SU-DHL-6 (cell line): ENCODE results near the gene PRLR.

ENCODE experiments used
- H2AFZ ChIP-seq: fragments of 200-600 bp; sonication (generic); 2 replicates; pipeline ENCODE4 v1.6.1; 2014; ENCODE audit warnings: low read depth, mild to moderate bottlenecking, moderate library complexity, mixed read lengths, antibody characterized with exemption, low read length; ENCODE audit not compliant: severe bottlenecking
- H3F3A ChIP-seq: fragments of 200-600 bp; shearing (Covaris generic); 2 replicates; pipeline ENCODE4 v1.6.0; 2016; ENCODE audit warnings: antibody characterized with exemption, mild to moderate bottlenecking; ENCODE audit not compliant: insufficient read depth
- H3K27ac ChIP-seq: fragments of 200-600 bp; sonication (generic); 2 replicates; pipeline ENCODE4 v1.5.1; 2016; ENCODE audit warnings: low read depth, mild to moderate bottlenecking, low read length, moderate library complexity, mixed read lengths
- H3K27me3 ChIP-seq: fragments of 200-600 bp; sonication (generic), shearing (Covaris generic); 2 replicates; pipeline ENCODE4 v1.6.0; 2014; ENCODE audit warnings: mild to moderate bottlenecking, low read length
- H3K36me3 ChIP-seq: fragments of 200-600 bp; sonication (generic); 2 replicates; pipeline ENCODE4 v1.6.1; 2014; ENCODE audit warnings: mild to moderate bottlenecking, low read length, mixed read lengths
- H3K4me2 ChIP-seq: fragments of 300-600, 200-600 bp; shearing (Covaris generic), sonication (generic); 2 replicates; pipeline ENCODE4 v1.6.0; 2014; ENCODE audit warnings: low read length, low read depth, mild to moderate bottlenecking; ENCODE audit not compliant: poor library complexity, severe bottlenecking
- H3K4me3 ChIP-seq: fragments of 200-600 bp; sonication (generic); 2 replicates; pipeline ENCODE4 v1.5.1; 2014; ENCODE audit warnings: antibody characterized with exemption, low read length, mild to moderate bottlenecking, mixed read lengths; ENCODE audit not compliant: insufficient read depth, poor library complexity, severe bottlenecking
- H3K79me2 ChIP-seq: fragments of 200-600 bp; sonication (generic); 2 replicates; pipeline ENCODE4 v1.6.1; 2014; ENCODE audit warnings: mild to moderate bottlenecking, low read length, moderate library complexity; ENCODE audit not compliant: insufficient read depth
- H3K9ac ChIP-seq: fragments of 200-600 bp; sonication (generic); 2 replicates; pipeline ENCODE4 v1.7.0; 2014; ENCODE audit warnings: mild to moderate bottlenecking, low read length
- H3K9me2 ChIP-seq: fragments of 200-600 bp; sonication (generic); replicated peaks from 2 replicates; pipeline ENCODE4 v1.6.1; 2014; ENCODE audit warnings: low read length; ENCODE audit not compliant: insufficient read depth
- H3K9me3 ChIP-seq: fragments of 200-600 bp; sonication (generic); 2 replicates; pipeline ENCODE4 v1.6.1; 2014; ENCODE audit warnings: low read length, mixed read lengths; ENCODE audit not compliant: insufficient read depth
- H4K20me1 ChIP-seq: fragments of 200-600 bp; sonication (generic); 2 replicates; pipeline ENCODE4 v1.6.1; 2014; ENCODE audit warnings: low read depth, mild to moderate bottlenecking, antibody characterized with exemption, low read length, moderate library complexity, mixed read lengths
- EZH2phosphoT487 ChIP-seq: fragments of 200-600 bp; sonication (generic), shearing (Covaris generic); conservative IDR thresholded peaks from 2 replicates; pipeline ENCODE4 v1.6.1; 2018; ENCODE audit warnings: mild to moderate bottlenecking, antibody characterized with exemption, low read length, moderate library complexity, mixed read lengths
- TF ChIP-seq, protein P1 (sequence below): fragments of 200-600 bp; sonication (generic); IDR thresholded peaks from one replicate; pipeline ENCODE4 v1.5.1; 2017; ENCODE audit warnings: antibody characterized with exemption, mild to moderate bottlenecking, low read length, moderate library complexity; ENCODE audit not compliant: insufficient read depth, poor library complexity, severe bottlenecking

PRLR gene

DNA sequence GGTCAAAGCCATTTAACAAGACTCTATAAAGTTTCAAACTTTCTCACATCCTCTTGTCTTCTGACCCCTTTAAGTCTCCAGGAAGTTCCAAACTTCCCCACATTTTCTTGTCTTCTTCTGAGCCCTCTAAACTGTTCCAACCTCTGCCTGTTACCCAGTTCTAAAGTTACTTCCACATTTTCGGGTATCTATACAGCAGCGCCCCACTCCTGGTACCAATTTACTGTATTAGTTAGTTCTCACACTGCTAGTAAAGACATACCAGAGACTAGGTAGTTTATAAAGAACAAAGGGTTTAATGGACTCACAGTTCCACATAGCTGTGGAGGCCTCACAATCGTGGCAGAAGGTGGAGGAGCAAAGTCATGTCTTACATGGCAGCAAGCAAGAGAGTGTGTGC, 23.3 kb upstream of the PRLR start:
- no peak overlapping the region for H3K9ac ChIP-seq

DNA sequence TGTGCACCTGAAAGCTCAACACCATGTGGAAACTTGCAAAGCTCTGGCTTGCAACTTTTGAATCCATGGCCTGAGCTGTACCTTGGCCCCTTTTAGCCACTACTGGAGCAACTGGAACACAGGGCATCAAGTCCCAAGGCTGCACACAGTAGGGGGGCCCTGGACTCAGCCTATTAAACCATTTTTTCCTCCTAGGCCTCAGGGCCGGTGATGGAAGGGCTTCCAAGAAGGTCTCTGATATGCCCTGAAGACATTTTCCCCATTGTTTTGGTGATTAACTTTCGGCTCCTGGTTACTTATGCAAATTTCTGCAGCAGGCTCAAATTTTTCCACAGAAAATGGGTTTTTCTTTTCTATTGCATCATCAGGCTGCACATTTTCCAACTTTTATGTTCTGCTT, 22.7 kb upstream of the PRLR start:
- H3K4me3 ChIP-seq, result no peak overlapping the region
- H3K79me2 ChIP-seq, result no peaks in the 10 kb centered on the region
- no peak for TF ChIP-seq EZH2phosphoT487
- TF ChIP-seq, protein P1, sequence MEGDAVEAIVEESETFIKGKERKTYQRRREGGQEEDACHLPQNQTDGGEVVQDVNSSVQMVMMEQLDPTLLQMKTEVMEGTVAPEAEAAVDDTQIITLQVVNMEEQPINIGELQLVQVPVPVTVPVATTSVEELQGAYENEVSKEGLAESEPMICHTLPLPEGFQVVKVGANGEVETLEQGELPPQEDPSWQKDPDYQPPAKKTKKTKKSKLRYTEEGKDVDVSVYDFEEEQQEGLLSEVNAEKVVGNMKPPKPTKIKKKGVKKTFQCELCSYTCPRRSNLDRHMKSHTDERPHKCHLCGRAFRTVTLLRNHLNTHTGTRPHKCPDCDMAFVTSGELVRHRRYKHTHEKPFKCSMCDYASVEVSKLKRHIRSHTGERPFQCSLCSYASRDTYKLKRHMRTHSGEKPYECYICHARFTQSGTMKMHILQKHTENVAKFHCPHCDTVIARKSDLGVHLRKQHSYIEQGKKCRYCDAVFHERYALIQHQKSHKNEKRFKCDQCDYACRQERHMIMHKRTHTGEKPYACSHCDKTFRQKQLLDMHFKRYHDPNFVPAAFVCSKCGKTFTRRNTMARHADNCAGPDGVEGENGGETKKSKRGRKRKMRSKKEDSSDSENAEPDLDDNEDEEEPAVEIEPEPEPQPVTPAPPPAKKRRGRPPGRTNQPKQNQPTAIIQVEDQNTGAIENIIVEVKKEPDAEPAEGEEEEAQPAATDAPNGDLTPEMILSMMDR, result no peak
- no peak overlapping the region for H3K4me2 ChIP-seq
- no peaks in the 10 kb centered on the region for H3K27me3 ChIP-seq
- H3K36me3 ChIP-seq, result no peaks in the 10 kb centered on the region
- no peaks in the 10 kb centered on the region for H3F3A ChIP-seq
- H4K20me1 ChIP-seq, result no peaks in the 10 kb centered on the region
- H3K9me3 ChIP-seq, result no peaks in the 10 kb centered on the region
- no peaks in the 10 kb centered on the region for H3K9me2 ChIP-seq
- H2AFZ ChIP-seq, result no peak overlapping the region
- H3K27ac ChIP-seq, result no peak overlapping the region
- no peak overlapping the region for H3K9ac ChIP-seq

More for the DNA sequence above, 23.3 kb upstream of the PRLR start:
- H2AFZ ChIP-seq, result no peak overlapping the region
- no peaks in the 10 kb centered on the region for H3K9me2 ChIP-seq
- no peak overlapping the region for H3K4me3 ChIP-seq
- H3F3A ChIP-seq, result no peaks in the 10 kb centered on the region
- H3K79me2 ChIP-seq, result no peaks in the 10 kb centered on the region
- no peak overlapping the region for H3K27ac ChIP-seq
- TF ChIP-seq, protein P1, result no peak
- no peak for TF ChIP-seq EZH2phosphoT487
- H3K27me3 ChIP-seq, result no peaks in the 10 kb centered on the region
- H3K4me2 ChIP-seq, result no peak overlapping the region
- no peaks in the 10 kb centered on the region for H3K36me3 ChIP-seq
- no peaks in the 10 kb centered on the region for H3K9me3 ChIP-seq
- H4K20me1 ChIP-seq, result no peaks in the 10 kb centered on the region

DNA sequence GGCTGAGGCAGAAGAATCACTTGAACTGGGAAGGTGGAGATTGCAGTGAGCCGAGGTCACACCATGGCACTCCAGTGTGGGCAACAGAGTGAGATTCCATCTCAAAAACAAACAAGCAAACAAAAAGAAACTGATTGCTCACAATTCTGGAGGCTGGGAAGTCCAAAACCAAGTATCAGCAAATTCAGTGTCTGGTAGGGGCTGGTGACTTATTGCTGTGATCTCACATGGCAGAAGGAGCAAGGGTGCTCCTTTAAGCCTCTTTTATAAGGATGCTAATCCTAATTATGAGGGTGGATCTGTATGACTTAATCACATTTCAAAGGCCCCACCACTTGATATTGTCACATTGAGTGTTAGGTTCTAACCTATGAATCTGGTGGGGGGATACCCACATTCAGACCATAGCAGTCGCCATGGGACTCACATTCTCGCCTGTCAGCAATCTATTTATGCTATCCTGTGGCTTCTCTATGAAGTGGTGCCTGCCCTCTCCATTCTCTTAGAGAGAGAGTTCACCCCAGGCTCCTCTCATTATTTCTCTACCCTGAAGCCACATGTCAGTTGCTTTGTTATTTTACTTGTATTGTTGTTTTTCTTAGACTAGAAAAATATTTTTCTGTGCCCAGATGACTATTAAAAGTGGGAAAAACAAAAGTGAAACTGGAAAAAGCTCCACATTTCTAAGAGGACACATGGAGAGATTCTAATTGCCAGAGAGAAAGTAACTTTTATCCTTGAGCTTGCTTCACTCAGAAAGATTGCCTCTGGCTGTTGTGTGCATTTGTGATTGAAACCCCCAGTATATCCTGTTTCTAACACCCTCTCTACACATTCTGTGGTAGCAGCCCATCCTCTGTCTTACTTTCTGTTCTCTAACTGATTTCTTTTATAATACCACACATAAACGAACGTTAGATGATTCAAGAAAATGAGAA, 18.8 kb upstream of the PRLR start:
- no peaks in the 10 kb centered on the region for H3K79me2 ChIP-seq
- no peaks in the 10 kb centered on the region for H3K9me3 ChIP-seq
- H3K27me3 ChIP-seq, result no peaks in the 10 kb centered on the region
- no peak overlapping the region for H3K4me2 ChIP-seq
- TF ChIP-seq EZH2phosphoT487, result no peak
- TF ChIP-seq, protein P1, result no peak
- no peak overlapping the region for H3K9ac ChIP-seq
- no peaks in the 10 kb centered on the region for H3K9me2 ChIP-seq
- H3K27ac ChIP-seq, result no peak overlapping the region
- no peak overlapping the region for H2AFZ ChIP-seq
- H3F3A ChIP-seq, result no peaks in the 10 kb centered on the region
- H4K20me1 ChIP-seq, result no peaks in the 10 kb centered on the region
- H3K4me3 ChIP-seq, result no peak overlapping the region
- H3K36me3 ChIP-seq, result no peaks in the 10 kb centered on the region
